Caco-2 (cell line): ENCODE measurements around the gene PLSCR5. TPM values are rescaled to one million over a fixed set of nuclear protein-coding genes. Genes with fewer than 3 reads are reported as not detected.

ENCODE experiments used
- BruUV-seq: library from RNA; stranded (reverse); fragments of 400-500 nt; replicated peaks from 2 replicates; lab custom pipeline; 2021; lab: Mats Ljungman, UMichigan
- CTCF ChIA-PET: fragments of 300-600 bp; sonication (Branson Sonifier 250); formaldehyde crosslinking; loops from one replicate; lab custom pipeline; 2022; ENCODE audit warnings: antibody characterized with exemption; lab: Charles Lee
- POLR2A ChIA-PET: fragments of 300-600 bp; sonication (Branson Sonifier 250); formaldehyde crosslinking; loops from one replicate; lab custom pipeline; 2022; ENCODE audit warnings: antibody characterized with exemption; lab: Charles Lee
- DNase-seq, 2 experiments: peaks; one replicate each; pipeline versions ENCODE4 v3.0.0 to v3.0.0-alpha.2; 2020 to 2022
- H3K27me3 ChIP-seq: replicated peaks from 2 replicates; pipeline ENCODE4 v1.6.0; 2011; ENCODE audit warnings: low read length; ENCODE audit not compliant: control insufficient read depth, insufficient read depth
- H3K36me3 ChIP-seq: 2 replicates; pipeline ENCODE4 v1.5.1; 2011; ENCODE audit warnings: low read length; ENCODE audit not compliant: control insufficient read depth, insufficient read depth
- H3K4me1 ChIP-seq: fragments of 250-450 bp; sonication (Bioruptor Pico); 2 replicates; pipeline ENCODE4 v1.5.1; 2020; ENCODE audit warnings: mild to moderate bottlenecking
- H3K4me3 ChIP-seq: 2 replicates; pipeline ENCODE4 v1.5.1; 2011; ENCODE audit warnings: low read depth, mild to moderate bottlenecking, control low read depth, low read length
- H3K9me3 ChIP-seq: fragments of 250-450 bp; sonication (Bioruptor Pico); 2 replicates; pipeline ENCODE4 v1.5.1; 2020; ENCODE audit warnings: mild to moderate bottlenecking, moderate library complexity
- H3K27ac Mint-ChIP-seq: one replicate; pipeline ENCODE4 v1.8.0; 2022; ENCODE audit warnings: mixed read lengths; ENCODE audit not compliant: unreplicated experiment
- H3K27me3 Mint-ChIP-seq: one replicate; pipeline ENCODE4 v1.8.0; 2022; ENCODE audit warnings: mixed read lengths; ENCODE audit not compliant: insufficient read depth, unreplicated experiment
- H3K36me3 Mint-ChIP-seq: one replicate; pipeline ENCODE4 v1.8.0; 2022; ENCODE audit warnings: mild to moderate bottlenecking, mixed read lengths; ENCODE audit not compliant: insufficient read depth, unreplicated experiment
- H3K4me1 Mint-ChIP-seq: one replicate; pipeline ENCODE4 v1.8.0; 2022; ENCODE audit warnings: low read depth, mixed read lengths; ENCODE audit not compliant: unreplicated experiment
- H3K4me3 Mint-ChIP-seq: one replicate; pipeline ENCODE4 v1.8.0; 2022; ENCODE audit warnings: mild to moderate bottlenecking, moderate library complexity, mixed read lengths; ENCODE audit not compliant: unreplicated experiment
- H3K9me3 Mint-ChIP-seq: one replicate; pipeline ENCODE4 v1.8.0; 2022; ENCODE audit warnings: mixed read lengths; ENCODE audit not compliant: unreplicated experiment
- intact Hi-C: fragments of 100-400 bp; cut with micrococcal nuclease; formaldehyde crosslinking; loops from one replicate; pipeline ENCODE4 v1.10.0; 2022; ENCODE audit not compliant: unreplicated experiment
- total RNA-seq: library from RNA; stranded (reverse); gene quantifications from 2 replicates; pipeline ENCODE4 v1.2.3, GENCODE V29; 2022
- TF ChIP-seq, protein P1 (sequence below), 2 experiments: fragments of 200-600 bp in 1 of 2; IDR thresholded peaks; 1 replicate in 1 of 2; 2 replicates in 1 of 2; pipeline versions ENCODE4 v1.5.1 to v1.8.0; 2011 to 2022; ENCODE audit warnings: antibody characterized with exemption in 1 of 2, control low read depth in 1 of 2, inconsistent platforms in 1 of 2, low read depth in 1 of 2, low read length in 1 of 2, mild to moderate bottlenecking in 1 of 2, moderate library complexity in 1 of 2; ENCODE audit not compliant: insufficient read depth in 1 of 2, severe bottlenecking in 1 of 2, unreplicated experiment in 1 of 2

Gene PLSCR5
- total RNA-seq, 1 experiment from 2014 or later = not detected

DNA sequence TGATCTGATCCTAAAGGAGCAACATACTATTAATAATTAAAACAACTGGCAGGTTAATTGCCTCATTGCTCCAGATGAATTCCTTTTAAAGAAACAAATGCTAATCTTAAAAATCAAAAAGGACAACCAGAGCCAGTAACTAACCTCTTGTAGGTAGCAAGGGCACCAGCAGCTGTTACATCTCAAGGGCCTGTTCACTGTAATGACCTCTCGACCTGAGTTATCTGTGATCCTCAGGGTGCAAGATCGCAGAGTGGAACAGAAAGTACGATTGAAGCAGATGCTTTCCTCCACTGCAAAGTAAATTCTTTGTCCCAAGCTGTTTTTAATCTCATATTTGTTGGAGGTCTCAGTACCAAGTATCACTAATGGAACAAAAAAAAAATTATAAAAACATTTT, 11.4 kb downstream of the PLSCR5 start:
- CTCF ChIA-PET = no interaction called here
- Mint-ChIP-seq H3K4me1 (no peaks in the 10 kb centered on the region), H3K36me3 (no peaks in the 10 kb centered on the region), H3K27me3 (no peaks in the 10 kb centered on the region), H3K27ac (no peak overlapping the region), H3K4me3 (no peak overlapping the region), H3K9me3 (no peaks in the 10 kb centered on the region)
- Histone ChIP-seq H3K4me3 (no peak overlapping the region), H3K27me3 (no peaks in the 10 kb centered on the region), H3K4me1 (no peaks in the 10 kb centered on the region), H3K36me3 (no peaks in the 10 kb centered on the region), H3K9me3 (no peaks in the 10 kb centered on the region)
- POLR2A ChIA-PET = no interaction called here
- TF ChIP-seq, protein P1, sequence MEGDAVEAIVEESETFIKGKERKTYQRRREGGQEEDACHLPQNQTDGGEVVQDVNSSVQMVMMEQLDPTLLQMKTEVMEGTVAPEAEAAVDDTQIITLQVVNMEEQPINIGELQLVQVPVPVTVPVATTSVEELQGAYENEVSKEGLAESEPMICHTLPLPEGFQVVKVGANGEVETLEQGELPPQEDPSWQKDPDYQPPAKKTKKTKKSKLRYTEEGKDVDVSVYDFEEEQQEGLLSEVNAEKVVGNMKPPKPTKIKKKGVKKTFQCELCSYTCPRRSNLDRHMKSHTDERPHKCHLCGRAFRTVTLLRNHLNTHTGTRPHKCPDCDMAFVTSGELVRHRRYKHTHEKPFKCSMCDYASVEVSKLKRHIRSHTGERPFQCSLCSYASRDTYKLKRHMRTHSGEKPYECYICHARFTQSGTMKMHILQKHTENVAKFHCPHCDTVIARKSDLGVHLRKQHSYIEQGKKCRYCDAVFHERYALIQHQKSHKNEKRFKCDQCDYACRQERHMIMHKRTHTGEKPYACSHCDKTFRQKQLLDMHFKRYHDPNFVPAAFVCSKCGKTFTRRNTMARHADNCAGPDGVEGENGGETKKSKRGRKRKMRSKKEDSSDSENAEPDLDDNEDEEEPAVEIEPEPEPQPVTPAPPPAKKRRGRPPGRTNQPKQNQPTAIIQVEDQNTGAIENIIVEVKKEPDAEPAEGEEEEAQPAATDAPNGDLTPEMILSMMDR (IDR thresholded peaks at IDR 0.05; ENCODE audit: insufficient read depth in 1 of 2, low read depth in 1 of 2, low read length in 1 of 2, severe bottlenecking in 1 of 2, unreplicated experiment in 1 of 2) = no peak
- BruUV-seq = no TSS peak
- intact Hi-C loops = no loop called here
- no peak for DNase-seq

DNA sequence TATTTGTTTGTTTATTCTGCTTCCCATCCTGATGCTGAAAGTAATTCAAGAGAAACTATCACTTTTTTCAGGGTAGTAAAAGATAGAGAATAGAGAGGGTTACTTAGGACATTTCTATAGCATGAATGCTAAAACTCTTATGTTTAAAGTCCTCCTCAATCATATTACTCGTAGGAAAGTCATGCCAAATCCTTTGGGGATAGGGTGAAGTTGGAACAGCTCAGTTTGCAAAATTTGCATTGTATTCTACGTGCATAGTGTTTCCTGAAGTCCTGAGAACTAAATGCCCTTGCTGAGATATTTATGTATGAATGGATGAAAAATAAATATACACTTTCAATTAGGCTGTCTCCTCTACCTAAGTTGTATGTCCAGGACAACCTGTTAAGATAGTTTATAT, 14.6 kb downstream of the PLSCR5 start:
- Mint-ChIP-seq H3K27me3 (no peaks in the 10 kb centered on the region), H3K36me3 (no peaks in the 10 kb centered on the region), H3K9me3 (no peaks in the 10 kb centered on the region), H3K4me3 (no peak overlapping the region), H3K27ac (no peak overlapping the region), H3K4me1 (no peaks in the 10 kb centered on the region)
- no peak for DNase-seq
- ChIA-PET POLR2A (no interaction called here), CTCF (no interaction called here)
- TF ChIP-seq, protein P1 (IDR thresholded peaks at IDR 0.05; ENCODE audit: insufficient read depth in 1 of 2, low read depth in 1 of 2, low read length in 1 of 2, severe bottlenecking in 1 of 2, unreplicated experiment in 1 of 2) = no peak
- Histone ChIP-seq H3K36me3 (no peaks in the 10 kb centered on the region), H3K9me3 (no peaks in the 10 kb centered on the region), H3K27me3 (no peaks in the 10 kb centered on the region), H3K4me3 (no peak overlapping the region), H3K4me1 (no peaks in the 10 kb centered on the region)
- intact Hi-C loops = loop anchor here (1.0 kb wide), 1 partner anchor 50 kb away; no protein-coding TSS in a partner anchor
- no TSS peak for BruUV-seq

DNA sequence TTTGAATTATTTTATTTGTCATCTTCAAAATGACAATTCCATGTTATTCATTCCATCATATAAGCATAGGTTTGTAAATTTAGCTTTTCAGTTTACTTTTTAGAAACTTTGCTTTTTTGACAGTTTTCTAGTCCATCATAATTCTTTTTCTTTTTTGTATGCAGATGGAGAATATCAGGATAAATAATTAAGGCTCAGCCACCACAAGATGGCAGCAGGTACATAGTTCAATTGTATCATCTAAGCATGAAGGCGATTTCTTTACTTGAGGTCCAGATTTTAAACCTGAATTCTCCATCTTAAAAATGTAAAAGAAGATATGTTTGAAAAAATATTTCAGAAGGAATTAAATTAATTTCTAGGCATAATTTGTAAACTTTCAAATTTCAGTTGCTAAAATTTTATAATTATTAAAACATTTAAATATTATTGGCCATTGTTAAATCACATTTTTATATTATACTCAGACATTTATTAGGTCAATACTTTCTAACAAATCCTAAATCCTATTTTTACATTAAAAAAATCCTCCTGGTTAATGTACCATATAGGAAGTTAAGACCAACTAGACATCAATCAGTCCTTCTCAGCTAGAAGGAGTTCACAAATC, 15.1 kb downstream of the PLSCR5 start:
- no peak overlapping the region for H3K4me3 Mint-ChIP-seq
- 0 out of 2 replicates have a peak, but pooled peaks cover 2% of the 10 kb centered on the region for H3K4me1 ChIP-seq
- H3K27me3 Mint-ChIP-seq = no peaks in the 10 kb centered on the region
- CTCF ChIA-PET = no interaction called here
- POLR2A ChIA-PET = no interaction called here
- H3K27me3 ChIP-seq = no peaks in the 10 kb centered on the region
- no peaks in the 10 kb centered on the region for H3K36me3 Mint-ChIP-seq
- no TSS peak for BruUV-seq
- no peaks in the 10 kb centered on the region for H3K9me3 Mint-ChIP-seq
- no peak overlapping the region for H3K27ac Mint-ChIP-seq
- DNase-seq = peak in 1 of 2 experiments; percentile 39
- no peaks in the 10 kb centered on the region for H3K9me3 ChIP-seq
- H3K4me3 ChIP-seq = no peak overlapping the region
- H3K36me3 ChIP-seq = no peaks in the 10 kb centered on the region
- TF ChIP-seq, protein P1 (IDR thresholded peaks at IDR 0.05; ENCODE audit: insufficient read depth in 1 of 2, low read depth in 1 of 2, low read length in 1 of 2, severe bottlenecking in 1 of 2, unreplicated experiment in 1 of 2) = peak; percentile 34 to 45
- no peaks in the 10 kb centered on the region for H3K4me1 Mint-ChIP-seq
- intact Hi-C loops = loop anchor here (1.0 kb wide), 1 partner anchor 50 kb away; no protein-coding TSS in a partner anchor
